CD4-positive, alpha-beta T cell treated with Interleukin-4 for 1 hour (primary cell): Measurements from ENCODE around the gene CST1.
A peak's percentile ranks its signal among the peaks of the same experiment; 100 is the strongest.
"Not testable (repeated sequence)": the region's sequence is repeated elsewhere in the genome, so short reads cannot be mapped to it uniquely, and the experiment has no call there.

Source experiments
- DNase-seq, 2 donors: peaks; one replicate each; pipeline ENCODE4 v3.0.0-alpha.2; 2020 to 2022

CST1 gene

GRCh38 chr20:23750786-23751185 lies at the start of gene CST1:
TSS of gene CST1 (minus strand) at chr20:23750935. CDS start at chr20:23750866, 69 bp downstream.
- DNase-seq = not testable (repeated sequence)

- peak; percentile 9 to 20 for DNase-seq
These were observed 48.6 kb upstream of the CST1 start for GRCh38 chr20:23799216-23799847.

GRCh38 chr20:23795526-23795925 lies 44.8 kb upstream of the CST1 start:
- DNase-seq = no peak

GRCh38 chr20:23794841-23795240 lies 44.1 kb upstream of the CST1 start:
- DNase-seq = no peak

GRCh38 chr20:23794065-23794464 lies 43.3 kb upstream of the CST1 start:
- no peak for DNase-seq

- DNase-seq = no peak
These were observed 32.7 kb upstream of the CST1 start for GRCh38 chr20:23783447-23783846.

GRCh38 chr20:23782366-23782983 lies 31.7 kb upstream of the CST1 start:
- DNase-seq = no peak

GRCh38 chr20:23778676-23779075 lies 27.9 kb upstream of the CST1 start:
- not testable (repeated sequence) for DNase-seq

- not testable (repeated sequence) for DNase-seq
These were observed 26.6 kb upstream of the CST1 start for GRCh38 chr20:23777380-23777779.

- DNase-seq = no peak
These were observed 25.5 kb upstream of the CST1 start for GRCh38 chr20:23776067-23776771.

GRCh38 chr20:23774081-23774480 lies 23.3 kb upstream of the CST1 start:
- no peak for DNase-seq

GRCh38 chr20:23773579-23773978 lies 22.8 kb upstream of the CST1 start:
- DNase-seq = no peak

- no peak for DNase-seq
These were observed 22.4 kb upstream of the CST1 start for GRCh38 chr20:23773127-23773526.

GRCh38 chr20:23772074-23772473 lies 21.3 kb upstream of the CST1 start:
- no peak for DNase-seq

- no peak for DNase-seq
These were observed 19.6 kb upstream of the CST1 start for GRCh38 chr20:23770384-23770783.

GRCh38 chr20:23768520-23768919 lies 17.8 kb upstream of the CST1 start:
- not testable (repeated sequence) for DNase-seq

- no peak for DNase-seq
These were observed 15.8 kb upstream of the CST1 start for GRCh38 chr20:23766531-23766930.

GRCh38 chr20:23765578-23765977 lies 14.8 kb upstream of the CST1 start:
- DNase-seq = no peak

GRCh38 chr20:23764630-23765029 lies 13.9 kb upstream of the CST1 start:
- not testable (repeated sequence) for DNase-seq

- no peak for DNase-seq
These were observed 12.6 kb upstream of the CST1 start for GRCh38 chr20:23763345-23763744.

- DNase-seq = no peak
These were observed 8.7 kb upstream of the CST1 start for GRCh38 chr20:23759306-23759940.

GRCh38 chr20:23756792-23757191 lies 6.1 kb upstream of the CST1 start:
- not testable (repeated sequence) for DNase-seq

- DNase-seq = not testable (repeated sequence)
These were observed 4.4 kb upstream of the CST1 start for GRCh38 chr20:23755131-23755611.
